Ovary (tissue), 9 donors: ENCODE results near the gene ADIRF. TPM values are rescaled to one million over a fixed set of nuclear protein-coding genes. Genes with fewer than 3 reads are reported as not detected.
A peak's percentile ranks its signal among the peaks of the same experiment; 100 is the strongest.
"Not testable (repeated sequence)": the region's sequence is repeated elsewhere in the genome, so short reads cannot be mapped to it uniquely, and the experiment has no call there.

Experiments used
- DNase-seq, 5 donors: peaks; one replicate each; pipeline ENCODE4 v3.0.0-alpha.2; 2019 to 2020
- H3K27ac ChIP-seq, 2 donors: fragments of 200-600 bp; one replicate each; pipeline versions ENCODE4 v1.5.1 to v1.8.0; 2019 to 2022
- H3K27me3 ChIP-seq: fragments of 200-600 bp; one replicate; pipeline ENCODE4 v1.8.0; 2022
- H3K36me3 ChIP-seq: fragments of 200-600 bp; sonication (generic); one replicate; pipeline ENCODE4 v1.5.1; 2019
- H3K4me1 ChIP-seq: one replicate; pipeline ENCODE4 v1.8.1; 2013; ENCODE audit warnings: mild to moderate bottlenecking, moderate library complexity; ENCODE audit not compliant: insufficient read depth
- H3K4me3 ChIP-seq: fragments of 200-600 bp; sonication (generic); one replicate; pipeline ENCODE4 v1.5.1; 2017
- H3K9me3 ChIP-seq, 2 donors: fragments of 200-600 bp in 1 of 2; sonication (generic) in 1 of 2; one replicate each; pipeline versions ENCODE4 v1.5.1 to v1.8.1; 2013 to 2019; ENCODE audit warnings: mild to moderate bottlenecking in 1 of 2, moderate library complexity in 1 of 2
- EP300 ChIP-seq: sonication (generic); formaldehyde crosslinking; IDR thresholded peaks from one replicate; pipeline ENCODE4 v1.6.1; 2017; ENCODE audit warnings: antibody characterized with exemption
- POLR2A ChIP-seq: fragments of 450-650 bp; IDR thresholded peaks from one replicate; pipeline ENCODE4 v1.6.1; 2017; ENCODE audit warnings: antibody characterized with exemption, mild to moderate bottlenecking, moderate library complexity
- WGBS, 3 donors: extraction: QIAGEN DNeasy Blood & Tissue Kit in 1 of 3; methylation state at CpG; one replicate each; pipeline versions ENCODE4 v1.1.5 to v1.1.7; 2013 to 2017; 5-methylcytosine and 5-hydroxymethylcytosine counted together
- intact Hi-C, 4 donors: fragments of 100-400 bp; cut with DNase I; formaldehyde crosslinking; loops; one replicate each; pipeline versions ENCODE4 v1.11.0 to v1.15.1; 2022 to 2023
- polyA plus RNA-seq, 2 donors: library from polyadenylated mRNA; stranded (reverse); fragments of 200-250 nt in 1 of 2; fragments of 350-450 nt in 1 of 2; fragmentation: Illumina TruSeq in 1 of 2; extraction: RNeasy Lipid Tissue Mini Kit (QIAGEN cat#74804) in 1 of 2; gene quantifications; one replicate each; pipeline ENCODE4 v1.2.3, GENCODE V29; 2013 to 2014
- total RNA-seq, 7 donors: library from RNA; depleted of rRNA in 2 of 7; stranded (reverse); fragments of >200 nt in 2 of 7; fragmentation: NEBNext Ultra II Directional in 3 of 7; extraction: Animal tissue kit (Norgen Biotek cat#: 25700) in 3 of 7; gene quantifications; one replicate each; pipeline versions ENCODE4 v1.1.0 to v1.2.4, GENCODE V29; 2016 to 2023
- TF ChIP-seq, protein P1 (sequence below), 3 donors: fragments of 450-650 bp in 2 of 3; fragments of 200-600 bp in 1 of 3; IDR thresholded peaks; one replicate each; pipeline versions ENCODE4 v1.5.1 to v1.8.0; 2016 to 2022; ENCODE audit warnings: antibody characterized with exemption in 3 of 3, mild to moderate bottlenecking in 1 of 3
- donor health status: DM: no; HTN: no; CAD: no; lungs with moderate emphysema.
- donor health status: DM: no; HTN: no; CAD: no.
- donor health status: Bipolar disorder and iron deficiency.
- donor health status: DM: yes; HTN: yes; CAD: no.
- donor health status: DM: no; HTN: no; CAD: no.
- donor health status: DM: yes; HTN: yes; CAD: no.

ADIRF gene
- total and polyA plus RNA-seq, 9 donors = 57.4 to 528 (median 231) TPM

DNA sequence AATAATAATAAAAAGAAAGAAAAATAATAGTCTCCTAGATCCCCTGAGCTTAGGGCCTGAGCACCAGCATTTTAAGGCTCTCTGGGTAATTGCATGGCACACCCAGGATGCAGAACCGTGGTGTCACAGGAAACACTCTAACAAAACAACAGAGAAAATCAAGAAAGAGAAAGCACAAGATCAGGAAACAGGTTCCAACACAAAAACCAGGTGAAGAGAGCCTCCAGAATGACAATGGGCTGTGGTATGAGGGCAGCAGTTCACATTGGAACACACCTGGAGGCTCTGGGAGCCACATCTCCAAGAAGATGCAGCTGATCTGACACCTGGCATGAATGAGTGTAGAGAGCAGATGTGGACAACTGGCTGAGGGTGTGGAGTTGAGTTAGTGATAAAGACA is 17.9 kb upstream of the ADIRF start:
- DNase-seq = peak in 3 of 5 donors; percentile 0 to 4 (median 1)
- no peak overlapping the region for H3K4me3 ChIP-seq
- no peaks in the 10 kb centered on the region for H3K9me3 ChIP-seq
- no peak overlapping the region for H3K27ac ChIP-seq
- no peaks in the 10 kb centered on the region for H3K27me3 ChIP-seq
- intact Hi-C loops = no loop called here
- H3K4me1 ChIP-seq = peaks cover 24% of the 10 kb centered on the region
- H3K36me3 ChIP-seq = no peaks in the 10 kb centered on the region
- TF ChIP-seq POLR2A (no peak), EP300 (no peak)
- TF ChIP-seq, protein P1, sequence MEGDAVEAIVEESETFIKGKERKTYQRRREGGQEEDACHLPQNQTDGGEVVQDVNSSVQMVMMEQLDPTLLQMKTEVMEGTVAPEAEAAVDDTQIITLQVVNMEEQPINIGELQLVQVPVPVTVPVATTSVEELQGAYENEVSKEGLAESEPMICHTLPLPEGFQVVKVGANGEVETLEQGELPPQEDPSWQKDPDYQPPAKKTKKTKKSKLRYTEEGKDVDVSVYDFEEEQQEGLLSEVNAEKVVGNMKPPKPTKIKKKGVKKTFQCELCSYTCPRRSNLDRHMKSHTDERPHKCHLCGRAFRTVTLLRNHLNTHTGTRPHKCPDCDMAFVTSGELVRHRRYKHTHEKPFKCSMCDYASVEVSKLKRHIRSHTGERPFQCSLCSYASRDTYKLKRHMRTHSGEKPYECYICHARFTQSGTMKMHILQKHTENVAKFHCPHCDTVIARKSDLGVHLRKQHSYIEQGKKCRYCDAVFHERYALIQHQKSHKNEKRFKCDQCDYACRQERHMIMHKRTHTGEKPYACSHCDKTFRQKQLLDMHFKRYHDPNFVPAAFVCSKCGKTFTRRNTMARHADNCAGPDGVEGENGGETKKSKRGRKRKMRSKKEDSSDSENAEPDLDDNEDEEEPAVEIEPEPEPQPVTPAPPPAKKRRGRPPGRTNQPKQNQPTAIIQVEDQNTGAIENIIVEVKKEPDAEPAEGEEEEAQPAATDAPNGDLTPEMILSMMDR (IDR thresholded peaks at IDR 0.05) = no peak
- 45 to 65% (median 62%) methylated on average over 1 of the region's 1 CpG for WGBS, 3 donors

DNA sequence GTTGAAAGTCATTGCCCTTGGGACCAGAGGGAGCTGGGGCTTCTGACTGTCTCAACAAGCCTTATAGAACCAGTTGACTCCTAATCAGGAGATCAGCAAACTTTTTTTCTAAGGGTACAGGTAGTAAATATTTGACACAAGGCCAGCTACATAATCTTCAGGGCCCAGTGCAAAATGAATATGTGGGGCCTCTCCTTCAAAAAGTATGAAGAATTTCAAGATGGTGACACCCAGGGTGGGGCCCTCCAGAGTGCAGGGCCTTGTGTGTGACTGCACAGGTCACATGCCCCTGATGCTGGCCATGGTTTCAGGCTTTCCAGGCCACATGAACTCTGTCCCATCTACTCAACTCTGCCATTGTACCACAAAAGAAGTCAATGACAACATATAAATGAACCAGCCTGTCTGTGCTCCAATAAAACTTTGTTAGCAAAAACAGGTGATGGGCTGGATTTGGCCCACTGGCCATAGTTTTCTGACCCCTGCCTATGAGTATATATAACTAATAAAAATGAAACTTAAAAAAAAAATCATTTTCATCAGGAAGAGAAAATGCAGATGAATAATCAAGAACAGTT is 17.0 kb upstream of the ADIRF start:
- H3K4me1 ChIP-seq = peaks cover 21% of the 10 kb centered on the region
- peak in 3 of 5 donors; percentile 3 to 9 (median 3) for DNase-seq
- no peak overlapping the region for H3K27ac ChIP-seq

DNA sequence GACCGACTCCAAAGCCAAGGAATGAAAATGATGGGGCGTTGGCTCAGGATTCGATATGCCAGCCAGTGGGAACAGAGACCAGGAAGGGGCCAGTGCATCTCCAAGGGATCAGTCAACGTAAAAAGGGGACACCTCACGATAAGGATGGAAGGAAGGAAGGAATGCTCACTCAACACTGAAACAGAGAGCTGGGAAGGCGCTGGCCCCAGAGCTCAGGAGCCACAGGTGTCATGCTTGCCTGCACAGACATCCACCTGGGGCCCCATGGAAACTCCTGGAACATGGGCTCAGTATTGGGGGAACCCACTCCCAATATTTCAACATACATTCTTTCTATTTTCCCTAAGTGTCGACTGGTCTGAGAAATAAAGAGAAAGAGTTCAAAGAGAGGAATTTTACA is 16.2 kb upstream of the ADIRF start:
- DNase-seq = peak in 2 of 5 donors; percentile 9 to 13
- 88 to 92% (median 89%) methylated on average over 7 of the region's 7 CpGs for WGBS, 3 donors
- TF ChIP-seq POLR2A = no peak
- no peak for TF ChIP-seq EP300
- TF ChIP-seq, protein P1 (IDR thresholded peaks at IDR 0.05) = no peak
- no peak overlapping the region for H3K4me3 ChIP-seq
- H3K27ac ChIP-seq = no peak overlapping the region
- H3K4me1 ChIP-seq = peaks cover 23% of the 10 kb centered on the region
- intact Hi-C loops = no loop called here
- no peaks in the 10 kb centered on the region for H3K36me3 ChIP-seq
- H3K27me3 ChIP-seq = no peaks in the 10 kb centered on the region
- H3K9me3 ChIP-seq = no peaks in the 10 kb centered on the region

More for the DNA sequence above, 17.0 kb upstream of the ADIRF start:
- H3K27me3 ChIP-seq = no peaks in the 10 kb centered on the region
- intact Hi-C loops = no loop called here
- no peak for TF ChIP-seq EP300
- no peak for TF ChIP-seq POLR2A
- TF ChIP-seq, protein P1 (IDR thresholded peaks at IDR 0.05) = no peak
- no peaks in the 10 kb centered on the region for H3K36me3 ChIP-seq
- no peaks in the 10 kb centered on the region for H3K9me3 ChIP-seq
- no peak overlapping the region for H3K4me3 ChIP-seq

DNA sequence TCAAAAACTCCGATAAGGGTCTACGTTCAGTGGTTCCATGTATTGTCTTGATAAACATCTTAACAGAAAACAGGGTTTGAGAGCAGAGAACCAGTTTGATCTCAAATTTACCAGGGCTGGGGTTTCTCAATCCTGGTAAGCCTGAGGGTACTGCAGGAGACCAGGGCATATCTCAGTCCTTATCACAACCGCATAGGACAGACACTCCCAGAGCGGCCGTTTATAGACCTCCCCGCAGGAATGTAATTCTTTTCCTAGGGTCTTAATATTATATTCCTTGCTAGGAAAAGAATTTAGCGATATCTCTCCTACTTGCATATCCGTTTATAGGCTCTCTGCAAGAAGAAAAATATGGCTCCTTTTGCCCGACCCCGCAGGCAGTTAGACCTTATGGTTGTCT is 15.6 kb upstream of the ADIRF start:
- intact Hi-C loops, H3K27me3 ChIP-seq, H3K27ac ChIP-seq, H3K36me3 ChIP-seq, H3K4me3 ChIP-seq, H3K9me3 ChIP-seq: not testable (repeated sequence)
- WGBS, 3 donors = 91 to 92% (median 91%) methylated on average over 10 of the region's 10 CpGs
- H3K4me1 ChIP-seq = peaks cover 23% of the 10 kb centered on the region
- peak in 2 of 5 donors; percentile 13 for DNase-seq

DNA sequence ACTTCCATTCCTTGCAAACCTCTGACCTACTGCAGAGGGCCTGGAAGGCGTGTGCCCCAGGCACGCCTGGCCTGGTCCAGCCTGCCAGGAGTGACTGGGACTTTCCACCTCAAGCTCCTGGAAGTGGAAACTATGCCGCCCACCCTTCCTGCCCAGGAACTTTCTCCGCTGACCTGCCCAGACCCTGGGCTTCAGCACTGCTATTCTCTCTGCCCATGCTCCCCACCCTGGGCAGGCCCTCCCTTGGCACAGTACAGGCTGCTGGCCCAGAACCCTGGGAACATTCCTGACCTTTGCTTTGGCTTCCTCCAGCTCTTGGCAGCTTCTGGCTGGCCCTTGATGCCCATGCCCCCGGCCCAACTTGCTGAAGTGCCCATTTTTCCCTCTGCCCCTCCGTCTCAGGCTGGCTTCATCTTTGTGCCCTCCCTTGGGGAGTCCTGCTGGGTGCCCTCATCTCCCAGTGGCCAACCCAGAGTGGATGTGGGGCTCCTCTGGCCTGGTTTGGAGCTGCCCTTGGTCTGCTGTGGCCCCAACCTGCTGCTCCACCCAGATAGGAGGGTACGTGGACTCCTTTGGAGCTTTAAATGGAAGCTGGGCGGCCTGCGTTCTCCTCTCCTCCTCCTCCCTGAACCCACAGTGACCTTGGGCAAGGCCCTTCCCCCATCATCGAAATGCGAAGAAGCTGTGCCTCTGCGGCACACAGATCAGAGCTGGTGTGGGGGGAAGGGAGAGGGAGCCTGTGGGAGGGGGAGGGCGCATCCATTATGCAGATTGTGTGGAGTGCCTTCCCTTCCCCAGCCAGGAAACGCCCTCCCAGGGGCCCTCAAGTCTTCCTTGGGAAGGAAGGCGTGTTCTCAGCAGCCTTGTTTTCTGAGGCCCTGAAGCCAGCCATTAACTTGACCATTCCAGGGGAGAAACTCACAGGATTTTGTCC is 14.3 kb upstream of the ADIRF start:
- peak; percentile 89 to 93 (median 90) for DNase-seq
- Histone ChIP-seq H3K27ac (peak overlapping the region; percentile 75 to 89), H3K4me1 (peaks cover 33% of the 10 kb centered on the region), H3K27me3 (no peaks in the 10 kb centered on the region), H3K4me3 (no peak overlapping the region), H3K36me3 (no peaks in the 10 kb centered on the region), H3K9me3 (no peaks in the 10 kb centered on the region)
- TF ChIP-seq, protein P1 (IDR thresholded peaks at IDR 0.05) = no peak
- no peak for TF ChIP-seq EP300
- 29 to 32% (median 31%) methylated on average over 13 to 15 of the region's 15 CpGs for whole genome bisulfite sequencing, 3 donors
- intact Hi-C loops = loop anchor here in 1 of 4 donors (2.0 kb wide), 1 partner anchor 19 kb away; no protein-coding TSS in a partner anchor
